Left ventricle myocardium inferior (tissue), 1 donor: ENCODE data around the gene MAP3K9. TPM values are rescaled to one million over a fixed set of nuclear protein-coding genes. Genes with fewer than 3 reads are reported as not detected.

Source experiments
- DNase-seq: peaks from one replicate; pipeline ENCODE4 v3.0.0-alpha.2; 2020
- H3K27ac ChIP-seq: fragments of 200-600 bp; replicated peaks from 2 replicates; pipeline ENCODE4 v1.8.0; 2021
- H3K27me3 ChIP-seq: fragments of 200-600 bp; 2 replicates; pipeline ENCODE4 v1.8.0; 2021; ENCODE audit warnings: low read depth
- H3K36me3 ChIP-seq: fragments of 200-600 bp; 2 replicates; pipeline ENCODE4 v1.8.0; 2021
- H3K4me1 ChIP-seq: fragments of 200-600 bp; 2 replicates; pipeline ENCODE4 v1.8.0; 2021
- H3K4me3 ChIP-seq: fragments of 200-600 bp; 2 replicates; pipeline ENCODE4 v1.8.0; 2021; ENCODE audit warnings: mild to moderate bottlenecking, moderate library complexity
- H3K9me3 ChIP-seq: fragments of 200-600 bp; replicated peaks from 2 replicates; pipeline ENCODE4 v1.8.0; 2021
- CTCF ChIP-seq: fragments of 200-600 bp; IDR thresholded peaks from 2 replicates; pipeline ENCODE4 v1.8.0; 2021; ENCODE audit warnings: antibody characterized with exemption, mild to moderate bottlenecking, borderline replicate concordance
- intact Hi-C: fragments of 100-400 bp; cut with micrococcal nuclease; formaldehyde crosslinking; loops from one replicate; pipeline ENCODE4 v1.11.0; 2022
- total RNA-seq: library from RNA; stranded (reverse); fragmentation: NEBNext Ultra II Directional; extraction: Animal tissue kit (Norgen Biotek cat#: 25700); gene quantifications from one replicate; pipeline ENCODE4 v1.2.1, GENCODE V29; 2021
- donor health status: DM: no; HTN: yes; CAD: no; lungs with severe emphysema.

The MAP3K9 gene
- total RNA-seq, 1 donor from 2014 or later: 1.9 TPM

- Histone ChIP-seq H3K36me3 (no peaks in the 10 kb centered on the region), H3K4me3 (no peak overlapping the region), H3K4me1 (peaks cover 14% of the 10 kb centered on the region), H3K9me3 (no peaks in the 10 kb centered on the region), H3K27ac (no peak overlapping the region), H3K27me3 (no peaks in the 10 kb centered on the region)
- no peak for TF ChIP-seq CTCF
- DNase-seq: no peak
- intact Hi-C loops: no loop called here
Observed at GRCh38 chr14:70730393-70730792, 78.9 kb downstream of the MAP3K9 start.

GRCh38 chr14:70726651-70727375, 82.5 kb downstream of the MAP3K9 start:
- Histone ChIP-seq H3K36me3 (no peaks in the 10 kb centered on the region), H3K9me3 (no peaks in the 10 kb centered on the region), H3K27me3 (no peaks in the 10 kb centered on the region), H3K4me3 (no peak overlapping the region), H3K27ac (no peak overlapping the region), H3K4me1 (peaks cover 14% of the 10 kb centered on the region)
- DNase-seq: no peak
- intact Hi-C loops: no loop called here
- no peak for TF ChIP-seq CTCF

GRCh38 chr14:70724944-70725343, 84.4 kb downstream of the MAP3K9 start:
- intact Hi-C loops: no loop called here
- no peak for TF ChIP-seq CTCF

GRCh38 chr14:70724110-70724509, 85.2 kb downstream of the MAP3K9 start:
- DNase-seq: no peak
- intact Hi-C loops: no loop called here
- no peaks in the 10 kb centered on the region for H3K9me3 ChIP-seq
- H3K27ac ChIP-seq: no peak overlapping the region
- peaks cover under 1% of the 10 kb centered on the region for H3K27me3 ChIP-seq
- H3K4me3 ChIP-seq: no peak overlapping the region
- no peak for TF ChIP-seq CTCF
- no peaks in the 10 kb centered on the region for H3K36me3 ChIP-seq
- H3K4me1 ChIP-seq: peaks cover 14% of the 10 kb centered on the region

More at GRCh38 chr14:70724944-70725343, 84.4 kb downstream of the MAP3K9 start:
- Histone ChIP-seq H3K9me3 (no peaks in the 10 kb centered on the region), H3K27me3 (no peaks in the 10 kb centered on the region), H3K27ac (no peak overlapping the region), H3K4me1 (peaks cover 14% of the 10 kb centered on the region), H3K36me3 (no peaks in the 10 kb centered on the region), H3K4me3 (no peak overlapping the region)
- DNase-seq: no peak

- intact Hi-C loops: no loop called here
- H3K9me3 ChIP-seq: no peaks in the 10 kb centered on the region
- H3K4me3 ChIP-seq: no peak overlapping the region
- no peaks in the 10 kb centered on the region for H3K36me3 ChIP-seq
- H3K27ac ChIP-seq: no peak overlapping the region
- no peak for TF ChIP-seq CTCF
- DNase-seq: no peak
- peaks cover 14% of the 10 kb centered on the region for H3K4me1 ChIP-seq
- H3K27me3 ChIP-seq: peaks cover 5% of the 10 kb centered on the region
Observed at GRCh38 chr14:70723276-70723675, 86.0 kb downstream of the MAP3K9 start.
